ENCODE measurements around the gene FANCE.

FANCE gene

GRCh38 chr6:35411066-35411465 is 41.1 kb upstream of the FANCE start:
- no peak for DNase-seq (ENCODE audit: low read depth)
- TF ChIP-seq CTCF (IDR thresholded peaks at IDR 0.05; ENCODE audit: low read depth, low read length, missing control alignments), result no peak

DNA sequence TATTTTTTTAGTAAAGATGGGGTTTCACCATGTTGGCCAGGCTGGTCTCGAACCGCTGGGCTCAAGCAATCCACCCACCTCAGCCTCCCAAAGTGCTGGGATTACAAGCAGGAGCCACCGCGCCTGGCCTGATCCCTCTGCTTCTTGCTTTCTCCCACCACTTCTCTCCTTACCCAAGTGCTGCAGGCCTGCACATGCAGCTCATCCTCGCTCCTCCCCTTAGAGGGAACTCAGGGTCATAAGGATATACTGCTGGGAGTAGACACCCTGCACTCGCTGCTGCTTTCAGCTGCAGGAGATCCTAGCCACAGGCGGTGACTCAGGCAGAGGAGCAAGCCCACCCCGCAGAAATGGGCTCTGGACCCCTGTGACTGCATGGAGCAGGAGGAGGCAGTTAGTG is 40.0 kb upstream of the FANCE start:
- TF ChIP-seq CTCF (IDR thresholded peaks at IDR 0.05; ENCODE audit: low read depth, low read length, missing control alignments), result no peak
- DNase-seq (ENCODE audit: low read depth), result no peak
- no peak overlapping the region for H3K4me3 ChIP-seq (ENCODE audit: low read depth, low read length)

More at GRCh38 chr6:35411066-35411465, 41.1 kb upstream of the FANCE start:
- no peak overlapping the region for H3K4me3 ChIP-seq (ENCODE audit: low read depth, low read length)

- no peak overlapping the region for H3K4me3 ChIP-seq (ENCODE audit: low read depth, low read length)
- no peak for TF ChIP-seq CTCF (IDR thresholded peaks at IDR 0.05; ENCODE audit: low read depth, low read length, missing control alignments)
- DNase-seq (ENCODE audit: low read depth), result no peak
These were observed 38.2 kb upstream of the FANCE start for GRCh38 chr6:35413911-35414310.

DNA sequence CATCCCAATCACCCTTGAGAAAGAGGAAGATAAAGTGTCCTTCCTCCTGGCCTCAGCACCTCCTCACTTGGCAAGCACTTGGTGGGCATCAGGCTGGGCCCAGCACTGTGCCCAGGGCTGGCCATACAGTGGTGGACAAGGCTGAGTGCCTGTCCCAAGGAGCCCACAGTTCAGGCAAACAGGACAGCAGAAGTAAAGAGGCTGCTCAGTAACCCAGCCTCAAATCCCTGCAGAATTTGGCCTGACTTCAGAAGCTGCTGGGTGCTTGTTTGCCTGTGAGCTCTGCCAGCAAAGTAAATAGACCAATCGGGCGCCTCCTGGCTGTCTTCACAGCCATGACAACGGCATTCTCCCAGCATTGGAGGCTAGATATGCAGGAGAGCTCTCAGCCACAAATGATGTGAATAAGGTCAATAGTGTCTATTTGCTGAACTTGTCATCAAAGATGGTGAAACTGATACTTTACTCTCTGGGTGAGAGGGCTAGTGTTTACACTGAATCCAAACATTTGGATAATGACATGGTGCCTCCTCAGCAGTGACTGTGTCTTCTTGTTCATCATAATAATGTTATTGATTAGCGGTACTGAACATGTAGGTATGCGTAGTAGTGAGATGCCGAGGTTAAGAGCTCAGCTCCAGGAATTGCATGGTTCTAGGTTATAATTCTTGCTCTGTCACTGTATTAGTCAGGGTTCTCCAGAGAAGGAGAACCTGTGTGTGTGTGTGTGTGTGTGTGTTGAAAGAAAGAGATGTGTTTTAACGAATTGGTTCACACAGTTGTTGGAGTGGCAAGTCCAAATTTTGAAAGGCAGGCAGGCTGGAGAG is 36.9 kb upstream of the FANCE start:
- no peak overlapping the region for H3K4me3 ChIP-seq (ENCODE audit: low read depth, low read length)
- no peak for DNase-seq (ENCODE audit: low read depth)
- TF ChIP-seq CTCF (IDR thresholded peaks at IDR 0.05; ENCODE audit: low read depth, low read length, missing control alignments), result no peak

DNA sequence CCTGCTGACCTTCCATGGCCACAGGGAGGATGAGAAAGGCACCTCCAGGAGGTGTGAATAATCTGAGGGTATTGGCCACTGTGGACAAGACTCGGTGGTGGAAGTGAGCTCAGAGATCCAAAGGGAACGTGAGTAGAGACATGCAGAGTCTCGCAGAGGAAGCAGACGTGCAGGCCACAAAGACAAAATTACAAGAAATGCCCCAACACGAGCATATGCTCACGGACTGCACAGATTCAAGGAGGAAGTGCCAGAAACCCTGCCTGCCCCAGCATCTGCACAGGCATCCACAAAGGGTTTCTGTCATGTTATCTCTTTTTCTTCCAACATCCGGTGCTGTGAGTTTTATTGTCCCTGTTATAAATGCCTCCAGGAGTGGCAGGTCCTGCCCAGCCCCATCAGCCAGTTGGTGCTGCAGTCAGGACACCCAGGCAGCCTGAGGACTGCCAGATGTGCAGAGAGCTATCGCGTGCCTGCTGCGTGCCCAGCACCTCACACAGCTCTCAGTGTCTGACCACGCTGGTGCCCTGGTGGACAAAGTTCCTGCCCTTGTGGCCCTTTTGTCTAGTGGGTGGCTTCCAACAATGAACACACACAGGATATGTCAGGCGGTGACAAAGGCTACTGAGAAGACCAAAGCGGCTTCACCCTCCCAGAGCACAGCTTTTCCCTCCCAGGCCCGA is 34.0 kb upstream of the FANCE start:
- DNase-seq (ENCODE audit: low read depth), result no peak
- H3K4me3 ChIP-seq (ENCODE audit: low read depth, low read length), result no peak overlapping the region
- TF ChIP-seq CTCF (IDR thresholded peaks at IDR 0.05; ENCODE audit: low read depth, low read length, missing control alignments), result no peak

DNA sequence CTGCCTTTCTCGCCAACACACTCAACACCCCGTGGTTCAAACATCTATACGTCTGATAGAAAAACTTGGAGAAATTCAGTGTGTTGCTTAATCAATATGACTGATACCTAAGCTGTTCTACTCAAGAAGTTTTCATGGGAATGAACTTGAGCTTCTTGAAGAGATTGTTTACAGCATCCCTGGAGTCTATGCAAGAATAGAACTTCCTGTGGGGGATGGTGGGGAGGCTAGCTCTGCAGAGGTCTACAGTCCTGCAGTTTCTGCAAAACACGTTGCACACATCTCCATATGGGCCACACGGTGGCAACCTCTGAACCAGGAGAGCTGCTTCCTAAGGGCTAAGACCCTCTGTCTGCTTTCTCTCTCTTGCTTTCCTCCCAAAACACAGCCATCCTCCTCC is 32.7 kb upstream of the FANCE start:
- H3K4me3 ChIP-seq (ENCODE audit: low read depth, low read length), result no peak overlapping the region
- DNase-seq (ENCODE audit: low read depth), result no peak
- peak; percentile 9 for TF ChIP-seq CTCF (IDR thresholded peaks at IDR 0.05; ENCODE audit: low read depth, low read length, missing control alignments)

Measured in GM12864 (cell line).